AG20443 (cell line): Measurements from ENCODE around the gene PSKH1.
A peak's percentile ranks its signal among the peaks of the same experiment; 100 is the strongest.

Experiments used
- DNase-seq: peaks from one replicate; pipeline ENCODE4 v3.0.0; 2012; ENCODE audit warnings: low spot score, mixed read lengths

PSKH1 gene

DNA sequence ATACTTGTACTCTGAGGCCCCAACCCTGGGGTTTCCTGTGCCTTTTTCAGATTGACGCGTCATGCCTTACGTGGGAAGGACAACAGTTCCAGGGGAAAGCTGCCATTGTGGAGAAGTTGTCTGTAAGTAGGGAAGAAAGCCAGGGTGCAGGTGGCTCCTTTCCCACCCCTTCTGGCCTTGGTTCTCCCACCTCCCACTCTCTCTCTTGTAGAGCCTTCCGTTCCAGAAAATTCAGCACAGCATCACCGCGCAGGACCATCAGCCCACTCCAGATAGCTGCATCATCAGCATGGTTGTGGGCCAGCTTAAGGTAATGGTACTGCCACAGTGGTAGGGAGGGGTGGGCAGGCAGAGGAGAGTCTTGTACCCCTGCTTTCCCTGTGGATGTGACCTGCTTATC, 24.8 kb upstream of the PSKH1 start:
- DNase-seq: no peak

DNA sequence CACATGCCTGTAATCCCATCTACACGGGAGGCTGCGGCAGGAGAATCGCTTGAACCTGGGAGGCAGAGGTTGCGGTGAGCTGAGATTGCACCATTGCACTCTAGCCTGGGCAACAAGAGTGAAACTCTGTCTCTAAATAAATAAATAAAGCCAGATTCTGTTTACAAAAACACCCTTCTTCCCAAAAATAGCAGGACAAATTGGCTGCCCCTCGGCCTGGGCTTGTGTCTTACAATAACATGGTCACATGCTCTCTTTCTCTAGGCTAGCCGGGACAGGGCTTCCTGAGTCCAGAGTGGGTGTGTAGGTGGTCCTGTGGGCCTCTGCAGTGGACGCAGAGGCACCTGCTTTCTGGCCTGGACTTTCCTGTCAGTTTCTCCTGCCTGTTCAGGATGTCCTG, 23.4 kb upstream of the PSKH1 start:
- no peak for DNase-seq

DNA sequence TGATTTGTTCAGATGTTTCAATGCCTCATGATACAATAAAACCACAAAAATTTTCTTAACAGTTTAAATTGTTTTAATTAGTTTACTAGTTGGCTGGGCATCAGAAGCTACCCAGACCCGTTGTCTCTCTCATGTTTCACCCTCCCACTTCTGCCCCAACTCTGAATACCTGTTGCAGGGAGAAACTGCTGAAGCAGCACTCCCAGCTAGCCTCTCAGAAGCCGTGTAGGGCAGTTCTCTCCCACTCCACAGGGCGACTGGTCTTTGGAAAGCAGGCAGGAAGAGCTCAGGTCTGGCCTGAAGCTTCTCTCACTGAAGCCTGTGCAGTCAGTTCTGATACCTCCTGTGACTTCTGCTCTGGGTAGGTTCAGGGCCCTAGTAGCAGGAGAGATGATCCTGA, 21.8 kb upstream of the PSKH1 start:
- no peak for DNase-seq

DNA sequence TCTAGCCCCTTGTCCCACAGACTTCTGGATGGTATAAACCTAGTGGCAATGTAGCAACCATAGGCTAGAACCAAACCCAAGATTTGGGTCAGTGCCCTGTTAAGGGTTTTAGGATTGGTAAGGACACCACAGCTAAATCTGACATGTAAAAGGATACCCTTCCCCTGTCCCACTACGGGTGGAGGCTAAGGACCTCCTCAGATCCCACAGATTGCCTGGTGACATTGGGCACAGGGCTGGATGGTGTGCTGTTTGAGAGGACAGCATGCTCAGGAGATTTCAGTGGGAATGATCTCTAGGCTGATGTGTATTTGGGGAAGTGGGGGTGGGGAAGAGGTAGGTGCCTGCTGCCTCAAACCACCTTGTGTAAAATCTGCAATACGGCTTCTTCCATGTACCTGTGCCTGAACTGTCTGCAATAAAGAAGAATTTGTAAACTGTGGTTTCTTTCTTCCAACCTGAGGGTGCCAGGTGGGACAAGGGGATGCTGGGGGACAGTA, 20.9 kb upstream of the PSKH1 start:
- no peak for DNase-seq

DNA sequence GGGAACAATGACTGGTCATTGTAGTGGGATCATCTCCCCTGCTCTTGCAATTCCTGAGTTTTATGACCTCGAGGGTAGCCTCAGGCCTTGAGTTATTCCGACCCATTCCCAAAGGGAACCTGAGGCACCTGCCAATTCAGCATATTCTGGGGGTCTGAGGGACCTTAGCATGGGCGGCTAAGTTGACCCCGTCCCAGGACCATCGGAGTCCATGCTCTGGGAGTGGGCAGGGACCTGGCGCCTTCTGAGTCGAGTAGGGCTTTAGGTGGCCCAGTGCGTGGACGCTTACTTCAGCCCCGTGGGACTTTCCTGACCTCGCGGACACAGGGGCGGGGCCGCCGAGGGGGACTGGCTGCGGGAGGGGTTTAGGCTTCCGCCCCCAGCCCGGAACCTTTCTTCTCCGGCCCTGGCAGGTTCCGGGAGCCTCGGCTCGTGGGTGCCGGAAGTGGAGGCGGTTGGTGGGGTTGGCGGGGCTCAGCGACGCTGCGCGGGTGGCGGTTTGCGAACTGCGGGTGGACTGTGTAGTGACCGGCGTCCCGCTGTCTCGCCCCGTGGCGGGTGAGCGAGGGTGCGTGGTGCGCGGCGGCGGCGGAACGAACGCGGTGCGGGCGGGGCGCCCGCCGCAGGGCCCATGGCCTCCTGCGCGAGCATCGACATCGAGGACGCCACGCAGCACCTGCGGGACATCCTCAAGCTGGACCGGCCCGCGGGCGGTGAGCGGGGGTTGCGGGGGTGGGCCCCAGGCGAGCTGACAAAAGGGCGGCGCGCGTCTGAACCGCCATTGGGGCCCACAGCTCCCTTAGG, 20.2 kb upstream of the PSKH1 start, which contains the start of gene EDC4:
Gene EDC4, plus strand, starts transcription at position 422 of the 804 bp plus-strand sequence. Its CDS starts 210 bp downstream, at position 632.
- peak; percentile 95 for DNase-seq

DNA sequence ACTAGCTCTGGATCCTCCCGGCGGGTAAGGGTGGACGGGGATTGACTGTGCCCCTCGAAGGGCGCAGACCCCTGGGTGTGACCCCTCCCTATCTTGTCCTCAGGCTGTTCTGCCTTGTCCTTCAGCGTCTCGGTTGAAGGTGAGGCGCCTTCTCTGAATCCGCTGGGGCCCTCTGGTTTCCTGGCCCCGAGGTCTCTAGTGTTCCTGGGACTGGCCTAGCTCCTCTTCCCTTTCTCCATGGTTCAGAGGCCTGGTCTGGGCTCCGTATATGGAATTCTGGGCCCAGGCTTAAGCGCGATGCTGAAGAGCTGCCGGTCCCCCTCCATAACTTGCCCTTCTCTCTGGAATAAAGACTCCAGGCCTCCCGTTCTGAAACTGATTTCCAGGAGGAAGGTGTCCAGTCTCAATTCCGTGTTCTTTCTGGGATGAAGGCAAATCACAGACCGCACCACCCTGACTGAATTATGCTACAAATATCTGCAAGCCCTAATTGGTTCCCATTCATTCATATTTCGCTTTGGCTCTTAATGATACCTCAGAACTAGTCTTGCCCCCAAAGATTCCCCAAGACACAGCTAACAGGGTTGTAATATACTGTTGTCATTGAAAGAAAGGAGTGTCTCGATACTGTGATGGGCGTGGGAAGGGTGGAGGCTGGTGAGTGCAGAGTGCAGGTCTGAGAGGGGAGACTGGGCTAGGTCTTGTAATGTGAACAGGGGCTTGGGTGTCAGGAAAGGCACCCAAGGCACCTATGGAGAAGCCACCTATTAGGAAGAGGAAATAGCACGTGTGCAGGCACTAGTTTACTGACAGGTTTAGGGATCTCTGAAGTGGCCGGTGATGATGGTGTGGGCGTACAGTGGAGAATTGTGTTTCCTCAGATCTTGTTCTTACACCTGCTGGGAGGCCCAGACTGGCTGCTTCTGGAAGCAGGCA, 19.4 kb upstream of the PSKH1 start:
- DNase-seq: peak; percentile 31

DNA sequence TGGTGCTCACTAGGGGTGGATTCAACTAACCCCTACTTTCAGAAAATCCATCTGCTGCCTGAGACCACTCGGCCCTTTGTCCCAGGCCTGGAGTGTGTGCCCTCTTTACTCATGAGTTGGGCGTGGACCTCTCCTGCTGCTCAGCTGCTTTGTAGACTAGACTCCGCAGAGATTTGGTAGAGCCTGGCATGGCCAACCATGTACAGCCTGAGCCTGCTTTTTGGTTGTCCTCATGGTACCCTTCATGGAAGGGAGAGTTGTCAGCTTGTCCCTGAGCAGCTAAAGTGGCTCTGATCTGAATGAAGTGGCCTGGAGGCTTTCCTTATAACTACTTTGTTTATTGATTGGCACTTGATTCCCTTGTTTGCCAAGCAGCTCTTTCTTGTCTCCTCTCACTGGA, 18.7 kb upstream of the PSKH1 start:
- DNase-seq: no peak

DNA sequence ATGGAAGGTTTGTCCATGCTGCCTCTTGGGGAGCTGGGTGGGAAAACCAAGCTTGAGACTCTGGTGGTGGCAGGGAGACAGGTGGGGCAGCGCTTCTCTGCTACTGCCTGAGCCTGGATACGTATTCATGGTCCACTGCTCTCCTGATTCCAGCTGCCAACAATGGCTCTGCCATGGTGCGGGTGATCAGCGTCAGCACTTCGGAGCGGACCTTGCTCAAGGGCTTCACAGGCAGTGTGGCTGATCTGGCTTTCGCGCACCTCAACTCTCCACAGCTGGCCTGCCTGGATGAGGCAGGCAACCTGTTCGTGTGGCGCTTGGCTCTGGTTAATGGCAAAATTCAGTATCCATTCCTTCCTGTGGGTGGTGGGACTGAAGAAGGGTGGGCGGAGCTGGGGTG, 16.0 kb upstream of the PSKH1 start:
- DNase-seq: no peak

DNA sequence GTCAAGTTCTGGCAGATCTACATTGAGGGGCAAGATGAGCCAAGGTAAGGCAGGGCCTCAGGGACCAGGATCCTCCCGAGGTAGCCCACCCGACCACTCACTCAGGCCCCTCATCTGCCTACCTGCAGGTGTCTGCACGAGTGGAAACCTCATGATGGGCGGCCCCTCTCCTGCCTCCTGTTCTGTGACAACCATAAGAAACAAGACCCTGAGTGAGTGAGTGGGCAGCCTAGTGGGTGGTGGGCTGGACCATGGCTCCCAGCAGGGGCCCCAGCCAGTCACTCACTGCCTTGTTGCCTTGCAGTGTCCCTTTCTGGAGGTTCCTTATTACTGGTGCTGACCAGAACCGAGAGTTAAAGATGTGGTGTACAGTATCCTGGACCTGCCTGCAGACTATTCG, 14.8 kb upstream of the PSKH1 start:
- no peak for DNase-seq

DNA sequence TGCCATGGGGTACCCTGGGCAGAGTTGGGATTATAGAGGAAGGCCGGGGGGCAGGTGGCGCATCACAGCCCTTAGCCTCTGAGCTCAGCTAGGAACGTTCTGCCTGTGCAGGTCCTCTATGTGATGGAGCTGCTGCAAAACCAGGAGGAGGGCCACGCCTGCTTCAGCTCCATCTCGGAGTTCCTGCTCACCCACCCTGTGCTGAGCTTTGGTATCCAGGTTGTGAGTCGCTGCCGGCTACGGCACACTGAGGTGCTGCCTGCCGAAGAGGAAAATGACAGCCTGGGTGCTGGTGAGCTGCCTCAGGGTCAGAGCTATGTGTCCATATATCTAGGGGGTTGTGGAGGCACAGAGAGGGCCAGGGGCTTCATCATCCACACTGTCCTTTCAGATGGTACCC, 14.2 kb upstream of the PSKH1 start:
- DNase-seq: no peak

DNA sequence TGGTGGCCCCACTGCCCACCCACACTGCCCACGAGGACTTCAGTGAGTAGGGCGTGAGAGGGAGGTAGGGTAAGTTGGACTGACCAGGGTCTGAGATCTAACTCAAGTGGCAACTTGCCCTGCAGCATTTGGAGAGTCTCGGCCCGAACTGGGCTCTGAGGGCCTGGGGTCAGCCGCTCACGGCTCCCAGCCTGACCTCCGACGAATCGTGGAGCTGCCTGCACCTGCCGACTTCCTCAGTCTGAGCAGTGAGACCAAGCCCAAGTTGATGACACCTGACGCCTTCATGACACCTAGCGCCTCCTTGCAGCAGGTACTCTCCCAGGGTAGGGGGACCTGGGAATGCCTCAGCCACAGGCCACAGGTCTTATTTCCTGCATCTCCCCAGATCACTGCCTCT, 13.6 kb upstream of the PSKH1 start:
- DNase-seq: no peak

DNA sequence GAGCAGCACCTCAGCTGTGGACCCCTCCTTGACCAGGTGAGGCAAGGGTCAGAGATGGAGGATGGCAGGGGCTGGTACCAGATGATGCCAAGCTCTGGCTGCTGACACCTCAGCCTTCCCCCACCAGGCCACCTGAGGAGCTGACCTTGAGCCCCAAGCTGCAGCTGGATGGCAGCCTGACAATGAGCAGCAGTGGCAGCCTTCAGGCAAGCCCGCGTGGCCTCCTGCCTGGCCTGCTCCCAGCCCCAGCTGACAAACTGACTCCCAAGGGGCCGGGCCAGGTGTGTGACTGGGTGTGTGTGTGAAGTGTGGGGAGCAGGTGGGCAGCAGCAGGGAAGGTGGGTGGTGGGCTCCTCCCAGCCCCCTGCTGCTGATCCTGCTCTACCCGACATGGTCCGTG, 13.1 kb upstream of the PSKH1 start:
- no peak for DNase-seq

DNA sequence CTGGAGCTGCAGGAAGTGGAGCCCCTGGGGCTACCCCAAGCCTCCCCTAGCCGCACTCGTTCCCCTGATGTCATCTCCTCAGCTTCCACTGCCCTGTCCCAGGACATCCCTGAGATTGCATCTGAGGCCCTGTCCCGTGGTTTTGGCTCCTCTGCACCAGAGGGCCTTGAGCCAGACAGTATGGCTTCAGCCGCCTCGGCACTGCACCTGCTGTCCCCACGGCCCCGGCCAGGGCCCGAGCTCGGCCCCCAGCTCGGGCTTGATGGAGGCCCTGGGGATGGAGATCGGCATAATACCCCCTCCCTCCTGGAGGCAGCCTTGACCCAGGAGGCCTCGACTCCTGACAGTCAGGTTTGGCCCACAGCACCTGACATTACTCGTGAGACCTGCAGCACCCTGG, 12.5 kb upstream of the PSKH1 start:
- no peak for DNase-seq

DNA sequence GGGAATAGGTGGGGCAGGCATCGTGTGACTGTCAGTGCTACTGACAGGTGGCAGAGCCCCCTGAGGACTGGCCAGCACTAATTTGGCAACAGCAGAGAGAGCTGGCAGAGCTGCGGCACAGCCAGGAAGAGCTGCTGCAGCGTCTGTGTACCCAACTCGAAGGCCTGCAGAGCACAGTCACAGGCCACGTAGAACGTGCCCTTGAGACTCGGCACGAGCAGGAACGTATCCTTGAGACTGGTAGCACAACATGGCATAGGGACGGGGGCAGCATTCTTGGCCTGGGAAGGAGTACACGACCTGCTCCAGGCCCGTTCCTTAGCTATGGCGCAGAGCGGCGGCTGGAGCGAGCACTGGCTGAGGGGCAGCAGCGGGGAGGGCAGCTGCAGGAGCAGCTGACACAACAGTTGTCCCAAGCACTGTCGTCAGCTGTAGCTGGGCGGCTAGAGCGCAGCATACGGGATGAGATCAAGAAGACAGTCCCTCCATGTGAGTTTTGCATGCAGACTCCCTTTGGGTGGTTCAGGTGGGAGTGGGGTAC, 11.4 kb upstream of the PSKH1 start:
- DNase-seq: no peak

DNA sequence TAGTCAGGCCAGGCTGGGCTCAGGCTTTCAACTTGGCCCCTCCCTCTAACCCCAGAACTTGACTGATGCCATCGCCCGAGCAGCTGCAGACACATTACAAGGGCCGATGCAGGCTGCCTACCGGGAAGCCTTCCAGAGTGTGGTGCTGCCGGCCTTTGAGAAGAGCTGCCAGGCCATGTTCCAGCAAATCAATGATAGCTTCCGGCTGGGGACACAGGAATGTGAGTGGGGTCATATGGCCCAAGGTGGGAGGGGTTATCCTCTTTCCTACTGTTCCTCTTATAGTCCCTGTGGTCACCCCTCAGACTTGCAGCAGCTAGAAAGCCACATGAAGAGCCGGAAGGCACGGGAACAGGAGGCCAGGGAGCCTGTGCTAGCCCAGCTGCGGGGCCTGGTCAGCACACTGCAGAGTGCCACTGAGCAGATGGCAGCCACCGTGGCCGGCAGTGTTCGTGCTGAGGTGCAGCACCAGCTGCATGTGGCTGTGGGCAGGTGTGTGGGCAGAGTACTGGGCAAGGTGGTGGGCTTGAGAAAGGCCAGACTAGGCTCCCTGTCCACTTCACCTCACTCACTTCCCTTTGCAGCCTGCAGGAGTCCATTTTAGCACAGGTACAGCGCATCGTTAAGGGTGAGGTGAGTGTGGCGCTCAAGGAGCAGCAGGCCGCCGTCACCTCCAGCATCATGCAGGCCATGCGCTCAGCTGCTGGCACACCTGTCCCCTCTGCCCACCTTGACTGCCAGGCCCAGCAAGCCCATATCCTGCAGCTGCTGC, 10.5 kb upstream of the PSKH1 start:
- no peak for DNase-seq

DNA sequence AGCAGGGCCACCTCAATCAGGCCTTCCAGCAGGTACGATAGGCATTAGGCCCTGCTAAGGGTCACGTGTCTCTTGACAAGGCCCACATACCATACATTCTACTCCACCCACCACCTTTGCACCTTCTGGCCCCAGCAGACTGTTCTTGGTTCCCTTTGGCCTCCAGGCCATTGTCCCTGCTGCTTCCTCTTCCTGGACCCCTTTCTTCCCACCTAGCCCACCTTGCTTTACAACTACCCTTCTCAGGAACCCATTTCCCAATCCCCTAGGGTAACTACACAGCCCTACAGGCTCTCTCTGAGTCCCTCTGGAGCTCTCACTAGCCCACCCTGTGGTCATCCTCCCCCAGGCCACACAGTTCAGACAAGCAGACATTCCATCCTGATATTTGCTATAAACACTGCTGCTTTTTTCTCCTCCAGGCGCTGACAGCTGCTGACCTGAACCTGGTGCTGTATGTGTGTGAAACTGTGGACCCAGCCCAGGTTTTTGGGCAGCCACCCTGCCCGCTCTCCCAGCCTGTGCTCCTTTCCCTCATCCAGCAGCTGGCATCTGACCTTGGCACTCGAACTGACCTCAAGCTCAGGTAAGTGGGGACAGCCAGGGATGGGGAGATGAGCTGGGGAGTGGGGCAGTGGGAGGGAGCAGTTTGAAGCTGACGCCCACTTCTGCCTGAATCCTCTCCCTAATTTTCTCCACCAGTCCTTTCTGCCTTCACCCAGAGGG, 9.7 kb upstream of the PSKH1 start:
- DNase-seq: no peak

DNA sequence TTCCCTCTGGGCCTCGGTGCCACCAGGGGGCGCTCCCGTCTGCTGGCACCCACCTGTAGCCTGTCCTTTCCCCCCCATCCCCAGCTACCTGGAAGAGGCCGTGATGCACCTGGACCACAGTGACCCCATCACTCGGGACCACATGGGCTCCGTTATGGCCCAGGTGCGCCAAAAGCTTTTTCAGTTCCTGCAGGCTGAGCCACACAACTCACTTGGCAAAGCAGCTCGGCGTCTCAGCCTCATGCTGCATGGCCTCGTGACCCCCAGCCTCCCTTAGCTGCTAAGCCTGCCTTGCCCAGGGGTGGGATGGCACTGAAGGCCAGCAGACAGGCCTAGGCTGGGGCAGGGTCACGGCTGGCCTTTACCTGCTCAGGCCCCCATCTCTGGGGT, 9.2 kb upstream of the PSKH1 start:
- peak; percentile 79 for DNase-seq

DNA sequence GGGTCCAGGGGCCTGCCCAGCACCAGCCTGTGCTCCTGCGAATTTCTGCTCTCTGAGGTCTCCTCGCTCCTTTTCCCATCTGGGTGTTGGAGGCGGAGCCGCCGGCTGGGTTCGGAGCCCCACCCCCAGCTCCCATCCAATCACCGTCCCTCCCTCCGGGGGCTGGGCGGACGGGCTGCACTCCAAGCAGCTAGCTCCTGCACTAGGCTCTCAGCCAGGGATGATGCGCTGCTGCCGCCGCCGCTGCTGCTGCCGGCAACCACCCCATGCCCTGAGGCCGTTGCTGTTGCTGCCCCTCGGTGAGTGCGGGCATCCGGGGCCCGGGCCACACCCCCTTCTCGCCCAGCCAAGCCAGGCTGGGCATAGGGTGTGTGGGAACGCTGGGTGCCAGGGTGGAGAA, 8.4 kb upstream of the PSKH1 start, which contains the start of gene NRN1L:
Gene NRN1L, plus strand, starts transcription at position 202 of the 400 bp plus-strand sequence. Its CDS starts 19 bp downstream, at position 221.
- peak; percentile 98 for DNase-seq

DNA sequence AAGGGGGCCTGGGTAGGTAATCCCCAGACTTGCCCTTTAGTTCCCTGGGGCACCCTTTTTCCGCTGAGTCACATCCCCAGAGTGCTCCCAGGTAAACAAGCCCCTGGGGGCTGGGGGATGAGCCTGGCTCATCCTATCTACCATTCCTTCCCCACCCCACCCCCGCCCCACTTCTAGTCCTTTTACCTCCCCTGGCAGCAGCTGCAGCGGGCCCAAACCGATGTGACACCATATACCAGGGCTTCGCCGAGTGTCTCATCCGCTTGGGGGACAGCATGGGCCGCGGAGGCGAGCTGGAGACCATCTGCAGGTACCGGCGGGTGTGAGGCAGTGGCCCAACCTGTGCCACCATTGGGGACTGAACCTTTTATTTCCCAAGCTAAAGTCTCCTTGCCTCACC, 7.5 kb upstream of the PSKH1 start:
- no peak for DNase-seq

DNA sequence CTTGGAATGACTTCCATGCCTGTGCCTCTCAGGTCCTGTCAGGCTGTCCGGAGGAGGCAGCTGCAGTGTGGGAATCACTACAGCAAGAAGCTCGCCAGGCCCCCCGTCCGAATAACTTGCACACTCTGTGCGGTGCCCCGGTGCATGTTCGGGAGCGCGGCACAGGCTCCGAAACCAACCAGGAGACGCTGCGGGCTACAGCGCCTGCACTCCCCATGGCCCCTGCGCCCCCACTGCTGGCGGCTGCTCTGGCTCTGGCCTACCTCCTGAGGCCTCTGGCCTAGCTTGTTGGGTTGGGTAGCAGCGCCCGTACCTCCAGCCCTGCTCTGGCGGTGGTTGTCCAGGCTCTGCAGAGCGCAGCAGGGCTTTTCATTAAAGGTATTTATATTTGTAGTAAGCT, 7.1 kb upstream of the PSKH1 start:
- DNase-seq: no peak

DNA sequence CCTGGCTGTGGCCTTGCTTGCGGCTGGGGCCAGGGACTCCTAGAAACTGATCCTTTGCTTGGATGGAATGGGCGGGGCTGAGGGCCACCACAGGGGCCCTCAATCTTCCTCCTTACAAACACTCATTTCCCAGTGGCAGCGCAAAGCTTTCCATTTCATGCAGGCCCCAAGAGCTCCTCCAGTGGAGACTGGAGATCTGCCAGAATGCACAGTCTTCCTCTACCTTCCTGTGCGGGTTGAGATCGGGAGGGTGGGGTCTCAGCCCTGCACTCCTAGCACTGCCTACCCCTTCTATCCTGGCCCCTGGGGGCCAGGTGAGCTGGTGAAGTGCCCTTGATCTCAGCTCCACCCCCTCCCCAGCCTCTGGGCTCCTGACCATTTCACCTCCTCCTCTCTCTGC, 6.7 kb upstream of the PSKH1 start:
- no peak for DNase-seq
